Cardiac muscle cell (in vitro differentiated cells and primary cell): Measurements from ENCODE around the gene VWA5B1. TPM values are rescaled to one million over a fixed set of nuclear protein-coding genes. Genes with fewer than 3 reads are reported as not detected.

Source experiments
- DNase-seq, 2 donors: peaks; one replicate each; pipeline versions ENCODE4 v3.0.0 to v3.0.0-alpha.2; 2010 to 2017; ENCODE audit warnings: low read depth in 1 of 2, low spot score in 1 of 2
- H3K27ac ChIP-seq: fragments of 200-600 bp; sonication (generic); 2 replicates; pipeline ENCODE4 v1.5.1; 2016
- H3K27me3 ChIP-seq: fragments of 200-600 bp; sonication (generic); 2 replicates; pipeline ENCODE4 v1.6.0; 2016; ENCODE audit warnings: control low read depth
- H3K36me3 ChIP-seq: fragments of 200-600 bp; sonication (generic); 2 replicates; pipeline ENCODE4 v1.5.1; 2016; ENCODE audit warnings: control low read depth
- H3K4me1 ChIP-seq: fragments of 200-600 bp; sonication (generic); 2 replicates; pipeline ENCODE4 v1.8.1; 2017; ENCODE audit warnings: low read depth, mild to moderate bottlenecking, mixed run types
- H3K4me3 ChIP-seq: fragments of 200-600 bp; sonication (generic); 2 replicates; pipeline ENCODE4 v1.5.1; 2016; ENCODE audit warnings: mild to moderate bottlenecking
- H3K9me3 ChIP-seq: fragments of 200-600 bp; sonication (generic); 2 replicates; pipeline ENCODE4 v1.5.1; 2017; ENCODE audit warnings: low read depth, mild to moderate bottlenecking, control low read depth
- polyA plus RNA-seq: library from polyadenylated mRNA; unstranded; fragments of >200 nt; fragmentation: Nextera tagmentation; extraction: Ambion mirVana; gene quantifications from 2 replicates; pipeline ENCODE4 v1.2.1, GENCODE V29; 2016
- total RNA-seq: library from RNA; depleted of rRNA; stranded (reverse); fragments of >200 nt; gene quantifications from 2 replicates; pipeline ENCODE4 v1.2.3, GENCODE V29; 2016
- TF ChIP-seq, protein P1 (sequence below): IDR thresholded peaks from 2 replicates; pipeline ENCODE4 v1.5.1; 2012; ENCODE audit warnings: low read depth, mild to moderate bottlenecking, low read length

The VWA5B1 gene
- total and polyA plus RNA-seq, 2 experiments from 2014 or later: 0.27 to 0.37 TPM

DNA sequence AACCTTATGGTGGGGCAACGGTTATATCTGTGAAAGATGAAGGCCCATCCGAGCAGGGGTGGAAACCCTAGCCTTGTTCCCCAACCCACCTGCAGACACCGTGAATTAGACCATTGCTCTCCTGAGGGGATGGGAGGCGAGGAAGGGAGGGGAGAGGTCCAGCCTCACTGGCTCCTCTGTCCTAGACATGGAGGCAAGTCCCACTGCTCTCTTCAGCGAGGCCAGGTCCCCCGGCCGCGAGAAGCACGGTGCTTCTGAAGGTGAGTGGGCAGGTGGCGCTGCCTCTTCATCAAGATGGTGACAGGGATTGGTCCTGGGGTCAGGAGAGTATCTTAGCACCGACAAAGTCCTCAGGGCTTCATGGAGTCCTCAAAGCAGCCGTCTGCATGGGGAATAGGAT, 59.3 kb downstream of the VWA5B1 start:
- TF ChIP-seq, protein P1, sequence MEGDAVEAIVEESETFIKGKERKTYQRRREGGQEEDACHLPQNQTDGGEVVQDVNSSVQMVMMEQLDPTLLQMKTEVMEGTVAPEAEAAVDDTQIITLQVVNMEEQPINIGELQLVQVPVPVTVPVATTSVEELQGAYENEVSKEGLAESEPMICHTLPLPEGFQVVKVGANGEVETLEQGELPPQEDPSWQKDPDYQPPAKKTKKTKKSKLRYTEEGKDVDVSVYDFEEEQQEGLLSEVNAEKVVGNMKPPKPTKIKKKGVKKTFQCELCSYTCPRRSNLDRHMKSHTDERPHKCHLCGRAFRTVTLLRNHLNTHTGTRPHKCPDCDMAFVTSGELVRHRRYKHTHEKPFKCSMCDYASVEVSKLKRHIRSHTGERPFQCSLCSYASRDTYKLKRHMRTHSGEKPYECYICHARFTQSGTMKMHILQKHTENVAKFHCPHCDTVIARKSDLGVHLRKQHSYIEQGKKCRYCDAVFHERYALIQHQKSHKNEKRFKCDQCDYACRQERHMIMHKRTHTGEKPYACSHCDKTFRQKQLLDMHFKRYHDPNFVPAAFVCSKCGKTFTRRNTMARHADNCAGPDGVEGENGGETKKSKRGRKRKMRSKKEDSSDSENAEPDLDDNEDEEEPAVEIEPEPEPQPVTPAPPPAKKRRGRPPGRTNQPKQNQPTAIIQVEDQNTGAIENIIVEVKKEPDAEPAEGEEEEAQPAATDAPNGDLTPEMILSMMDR: no peak
- Histone ChIP-seq H3K27ac (no peak overlapping the region), H3K36me3 (no peaks in the 10 kb centered on the region), H3K9me3 (no peaks in the 10 kb centered on the region), H3K4me1 (no peaks in the 10 kb centered on the region), H3K27me3 (peaks cover 3% of the 10 kb centered on the region), H3K4me3 (no peak overlapping the region)
- no peak for DNase-seq

DNA sequence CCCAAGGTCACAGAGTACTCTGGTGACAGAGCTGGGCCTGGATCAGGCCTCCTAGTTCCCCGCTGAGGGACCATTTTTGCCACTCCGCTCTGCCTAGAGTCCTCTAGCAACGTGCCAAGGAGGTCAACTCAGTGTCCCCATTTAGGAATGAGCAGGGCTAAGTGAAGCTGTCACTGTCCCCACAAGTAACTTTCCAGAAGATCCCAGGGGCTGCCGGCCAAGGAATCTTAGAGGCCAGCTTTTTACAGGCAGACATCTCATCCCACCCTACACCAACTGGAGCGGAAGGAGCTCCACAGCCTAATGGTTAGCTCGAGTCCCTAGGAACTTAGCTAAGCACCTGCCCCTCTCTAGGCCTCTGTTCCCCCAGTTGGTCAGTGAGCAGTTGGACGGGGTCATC, 59.7 kb downstream of the VWA5B1 start:
- Histone ChIP-seq H3K36me3 (no peaks in the 10 kb centered on the region), H3K27ac (no peak overlapping the region), H3K9me3 (no peaks in the 10 kb centered on the region), H3K27me3 (peaks cover 3% of the 10 kb centered on the region), H3K4me1 (no peaks in the 10 kb centered on the region), H3K4me3 (no peak overlapping the region)
- TF ChIP-seq, protein P1: no peak
- DNase-seq: no peak

- no peak overlapping the region for H3K27ac ChIP-seq
- no peaks in the 10 kb centered on the region for H3K36me3 ChIP-seq
- TF ChIP-seq, protein P1: no peak
- no peak overlapping the region for H3K4me3 ChIP-seq
- no peaks in the 10 kb centered on the region for H3K4me1 ChIP-seq
- DNase-seq: no peak
- H3K9me3 ChIP-seq: no peaks in the 10 kb centered on the region
- peaks cover 3% of the 10 kb centered on the region for H3K27me3 ChIP-seq
Measured at GRCh38 chr1:20351911-20352701, 61.4 kb downstream of the VWA5B1 start.

DNA sequence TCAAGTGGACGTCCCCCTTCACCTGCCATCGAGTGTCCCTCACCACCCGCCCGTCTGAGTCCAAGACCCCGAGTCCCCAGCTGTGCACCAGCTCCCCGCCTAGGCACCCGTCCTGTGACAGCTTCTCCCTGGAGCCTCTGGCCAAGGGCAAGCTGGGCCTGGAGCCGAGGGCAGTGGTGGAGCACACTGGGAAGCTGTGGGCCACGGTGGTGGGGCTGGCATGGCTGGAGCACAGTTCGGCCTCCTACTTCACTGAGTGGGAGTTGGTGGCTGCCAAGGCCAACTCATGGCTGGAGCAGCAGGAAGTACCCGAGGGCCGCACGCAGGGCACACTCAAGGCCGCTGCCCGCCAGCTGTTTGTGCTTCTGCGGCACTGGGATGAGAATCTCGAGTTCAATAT, 63.2 kb downstream of the VWA5B1 start:
- no peaks in the 10 kb centered on the region for H3K9me3 ChIP-seq
- H3K36me3 ChIP-seq: no peaks in the 10 kb centered on the region
- peaks cover 8% of the 10 kb centered on the region for H3K4me1 ChIP-seq
- no peak overlapping the region for H3K4me3 ChIP-seq
- H3K27ac ChIP-seq: no peak overlapping the region
- peaks cover 3% of the 10 kb centered on the region for H3K27me3 ChIP-seq
- DNase-seq: no peak
- TF ChIP-seq, protein P1: no peak

DNA sequence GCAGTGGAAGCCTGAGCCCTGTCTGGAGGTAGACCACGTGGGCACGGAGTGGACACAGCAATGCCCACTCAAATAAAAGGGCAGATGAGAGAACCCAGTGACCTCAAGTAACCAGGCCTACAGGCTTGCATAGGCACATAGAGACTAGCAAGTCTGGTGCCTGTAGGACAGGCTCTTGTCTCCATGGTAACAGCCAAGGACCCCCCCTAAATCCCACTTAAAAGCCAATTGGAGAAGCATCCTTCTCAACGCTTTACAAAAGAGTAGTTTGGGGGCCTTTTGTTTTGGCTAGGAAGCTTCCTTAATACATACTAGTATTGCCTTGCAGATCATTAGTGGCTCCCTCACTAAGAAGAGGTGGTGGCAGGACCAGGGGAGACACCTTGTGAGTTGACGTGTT, 63.9 kb downstream of the VWA5B1 start:
- Histone ChIP-seq H3K27ac (no peak overlapping the region), H3K9me3 (no peaks in the 10 kb centered on the region), H3K4me1 (peaks cover 11% of the 10 kb centered on the region), H3K4me3 (no peak overlapping the region), H3K27me3 (peaks cover 4% of the 10 kb centered on the region), H3K36me3 (no peaks in the 10 kb centered on the region)
- TF ChIP-seq, protein P1: no peak
- no peak for DNase-seq
